Measurements from ENCODE around the gene TEX35. TPM values are rescaled to one million over a fixed set of nuclear protein-coding genes. Genes with fewer than 3 reads are reported as not detected.

The TEX35 gene
- polyA plus RNA-seq, 1 donor = 0.14 TPM

GRCh38 chr1:178518894-178519293 lies 6.0 kb downstream of the TEX35 start:
- DNase-seq (ENCODE audit: low read depth) = no peak

- DNase-seq (ENCODE audit: low read depth) = no peak
Observed at GRCh38 chr1:178520803-178521202, 7.9 kb downstream of the TEX35 start.

GRCh38 chr1:178521241-178521640 lies 8.3 kb downstream of the TEX35 start:
- DNase-seq (ENCODE audit: low read depth) = no peak

- DNase-seq (ENCODE audit: low read depth) = no peak
Observed at GRCh38 chr1:178527117-178527516, 14.2 kb downstream of the TEX35 start.

- no peak for DNase-seq (ENCODE audit: low read depth)
Observed at GRCh38 chr1:178528228-178528952, 15.5 kb downstream of the TEX35 start.

GRCh38 chr1:178528953-178529335 lies 16.0 kb downstream of the TEX35 start:
- no peak for DNase-seq (ENCODE audit: low read depth)

- no peak for DNase-seq (ENCODE audit: low read depth)
Observed at GRCh38 chr1:178529364-178530036, 16.6 kb downstream of the TEX35 start.

- DNase-seq (ENCODE audit: low read depth) = no peak
Observed at GRCh38 chr1:178530037-178530402, 17.1 kb downstream of the TEX35 start.

- no peak for DNase-seq (ENCODE audit: low read depth)
Observed at GRCh38 chr1:178530502-178530901, 17.6 kb downstream of the TEX35 start.

- no peak for DNase-seq (ENCODE audit: low read depth)
Observed at GRCh38 chr1:178531887-178532286, 19.0 kb downstream of the TEX35 start.

GRCh38 chr1:178532392-178532791 lies 19.5 kb downstream of the TEX35 start:
- DNase-seq (ENCODE audit: low read depth) = peak; percentile 48

GRCh38 chr1:178533121-178533946 lies 20.4 kb downstream of the TEX35 start:
- DNase-seq (ENCODE audit: low read depth) = no peak

GRCh38 chr1:178534137-178534868 lies 21.4 kb downstream of the TEX35 start:
- no peak for DNase-seq (ENCODE audit: low read depth)

- DNase-seq (ENCODE audit: low read depth) = no peak
Observed at GRCh38 chr1:178536329-178536728, 23.4 kb downstream of the TEX35 start.

- DNase-seq (ENCODE audit: low read depth) = peak; percentile 60
Observed at GRCh38 chr1:178536844-178537371, 24.0 kb downstream of the TEX35 start.

GRCh38 chr1:178537382-178538090 lies 24.6 kb downstream of the TEX35 start:
- no peak for DNase-seq (ENCODE audit: low read depth)

GRCh38 chr1:178538192-178538916 lies 25.4 kb downstream of the TEX35 start:
- DNase-seq (ENCODE audit: low read depth) = no peak

GRCh38 chr1:178539291-178539690 lies 26.4 kb downstream of the TEX35 start:
- no peak for DNase-seq (ENCODE audit: low read depth)

GRCh38 chr1:178540204-178540603 lies 27.3 kb downstream of the TEX35 start:
- no peak for DNase-seq (ENCODE audit: low read depth)

GRCh38 chr1:178540646-178541045 lies 27.7 kb downstream of the TEX35 start:
- DNase-seq (ENCODE audit: low read depth) = no peak

Measured in forelimb muscle (tissue), 1 donor.